Sigmoid colon (tissue), 4 donors: ENCODE results near the gene IRAG1.

Source experiments
- CTCF ChIP-seq, 4 experiments: fragments of 450-650 bp in 3 of 4; fragments of 200-600 bp in 1 of 4; IDR thresholded peaks; one replicate each; pipeline ENCODE4 v1.5.1; 2016 to 2019; ENCODE audit warnings: antibody characterized with exemption in 4 of 4, mild to moderate bottlenecking in 3 of 4, moderate library complexity in 2 of 4
- EP300 ChIP-seq, 4 donors: sonication (generic); formaldehyde crosslinking; IDR thresholded peaks; one replicate each; pipeline ENCODE4 v1.6.1; 2017; ENCODE audit warnings: antibody characterized with exemption in 4 of 4
- POLR2A ChIP-seq, 2 donors: fragments of 450-650 bp; IDR thresholded peaks; one replicate each; pipeline ENCODE4 v1.6.1; 2016; ENCODE audit warnings: antibody characterized with exemption in 2 of 2, mild to moderate bottlenecking in 2 of 2, moderate library complexity in 2 of 2

DNA sequence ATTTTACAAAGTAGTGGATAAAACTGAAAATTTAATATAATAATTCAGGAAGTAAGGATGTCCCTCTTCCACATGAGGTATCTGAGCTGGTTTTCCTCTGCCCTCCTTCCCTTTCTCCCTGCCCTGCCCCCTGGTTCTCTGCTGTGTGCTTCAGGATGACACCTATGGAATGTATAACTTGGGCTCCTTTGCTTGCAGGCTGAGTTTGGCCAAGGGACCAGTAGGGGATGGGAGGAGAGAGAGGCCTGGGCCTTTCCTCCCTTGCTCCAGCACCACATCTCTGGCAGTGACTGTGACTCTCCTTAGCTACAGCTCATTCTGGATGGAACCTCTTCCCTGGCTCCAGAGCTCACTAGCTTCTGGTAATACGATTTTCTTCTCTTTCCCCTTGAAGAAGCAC is 10.1 kb downstream of the IRAG1 start:
- TF ChIP-seq CTCF (IDR thresholded peaks at IDR 0.05): no peak
- no peak for TF ChIP-seq POLR2A (IDR thresholded peaks at IDR 0.05)
- TF ChIP-seq EP300 (IDR thresholded peaks at IDR 0.05): no peak
